H1 (cell line): ENCODE measurements around the gene TACR2. TPM values are rescaled to one million over a fixed set of nuclear protein-coding genes. Genes with fewer than 3 reads are reported as not detected.

Experiments used
- CHD7 ChIP-seq: fragments of 300-600 bp; sonication (generic); IDR thresholded peaks from 2 replicates; pipeline ENCODE4 v1.7.1; 2012; ENCODE audit warnings: low read length, moderate library complexity, mild to moderate bottlenecking, inconsistent platforms; ENCODE audit not compliant: insufficient replicate concordance
- NRF1 ChIP-seq: IDR thresholded peaks from 2 replicates; pipeline ENCODE4 v1.6.1; 2011; ENCODE audit warnings: mild to moderate bottlenecking, low read depth, low read length, improper control_type of control experiment
- RBBP5 ChIP-seq: IDR thresholded peaks from 2 replicates; pipeline ENCODE4 v1.7.1; 2012; ENCODE audit warnings: low read depth, mild to moderate bottlenecking, inconsistent platforms, low read length, moderate library complexity, borderline replicate concordance
- SP1 ChIP-seq: IDR thresholded peaks from 2 replicates; pipeline ENCODE4 v1.6.1; 2011; ENCODE audit warnings: low read depth, low read length
- polyA plus RNA-seq, 7 experiments: library from polyadenylated mRNA; depleted of rRNA in 3 of 7; stranded (reverse) in 5 of 7; unstranded in 2 of 7; fragments of >200 nt in 5 of 7; fragments of 200-250 nt in 2 of 7; gene quantifications; 1 replicate in 5 of 7; 2 replicates in 1 of 7; 4 replicates in 1 of 7; pipeline versions ENCODE4 v1.2.1 to v1.2.3, GENCODE V29; 2011 to 2013; ENCODE audit warnings: missing spikeins in 2 of 7, mixed read lengths in 2 of 7
- total RNA-seq: library from RNA; stranded (reverse); fragmentation: NEBNext Ultra II Directional; extraction: Animal tissue kit (Norgen Biotek cat#: 25700); gene quantifications from 2 replicates; pipeline ENCODE4 v1.2.1, GENCODE V29; 2021
- TF ChIP-seq, protein P1 (sequence below): IDR thresholded peaks from 2 replicates; pipeline ENCODE4 v1.6.1; 2011; ENCODE audit warnings: low read length, improper control_type of control experiment

The TACR2 gene
- total and polyA plus RNA-seq, 2 of the 8 experiments (the other 6 are each of a cell fraction or from before 2014, with no cell fraction given): 0.06 TPM; not detected in 1

DNA sequence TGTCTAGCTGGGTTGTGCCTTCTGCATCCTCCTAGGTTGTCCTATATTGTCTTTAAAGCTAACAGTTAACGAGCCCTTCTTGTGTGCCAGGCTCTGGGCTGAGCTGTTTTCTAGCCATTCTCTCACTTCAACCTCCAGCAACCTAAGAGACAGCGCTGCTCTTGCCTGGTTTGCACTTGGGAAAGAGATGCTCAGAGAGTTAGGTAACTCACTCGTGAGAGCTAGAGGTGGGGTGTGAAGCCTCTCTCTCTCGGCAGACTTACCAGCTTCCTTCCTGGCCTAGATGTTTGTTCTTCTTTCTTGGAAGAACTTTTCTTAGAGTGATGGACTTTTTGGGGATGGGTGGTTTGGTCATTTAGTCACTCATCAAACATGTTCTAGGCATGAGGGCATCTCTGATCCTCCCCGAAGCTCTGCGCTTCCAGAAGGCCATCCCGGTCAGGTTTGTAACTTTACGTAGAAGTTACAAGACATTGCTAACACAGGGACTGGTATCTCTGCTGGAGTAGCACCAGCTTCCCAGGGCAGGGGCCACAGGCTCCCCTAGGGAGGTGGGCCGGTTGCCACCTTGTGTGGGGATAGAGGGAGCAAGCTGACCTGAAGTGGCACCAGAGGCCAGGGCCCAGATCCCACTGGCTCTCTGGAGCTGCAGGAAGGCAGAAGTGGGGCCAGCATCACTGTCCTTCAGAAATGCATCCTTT, 48.9 kb upstream of the TACR2 start (continued):
- TF ChIP-seq RBBP5 (no peak), CHD7 (no peak), NRF1 (no peak), SP1 (no peak)
- TF ChIP-seq, protein P1, sequence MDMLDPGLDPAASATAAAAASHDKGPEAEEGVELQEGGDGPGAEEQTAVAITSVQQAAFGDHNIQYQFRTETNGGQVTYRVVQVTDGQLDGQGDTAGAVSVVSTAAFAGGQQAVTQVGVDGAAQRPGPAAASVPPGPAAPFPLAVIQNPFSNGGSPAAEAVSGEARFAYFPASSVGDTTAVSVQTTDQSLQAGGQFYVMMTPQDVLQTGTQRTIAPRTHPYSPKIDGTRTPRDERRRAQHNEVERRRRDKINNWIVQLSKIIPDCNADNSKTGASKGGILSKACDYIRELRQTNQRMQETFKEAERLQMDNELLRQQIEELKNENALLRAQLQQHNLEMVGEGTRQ: no peak
